Sigmoid colon (tissue), 7 donors: ENCODE results near the gene ASPSCR1. TPM values are rescaled to one million over a fixed set of nuclear protein-coding genes. Genes with fewer than 3 reads are reported as not detected.

Experiments used
- DNase-seq: peaks from one replicate; pipeline ENCODE4 v3.0.0-alpha.2; 2019
- H3K27ac ChIP-seq, 4 donors: fragments of 200-600 bp; sonication (generic); one replicate each; pipeline ENCODE4 v1.5.1; 2016 to 2019; ENCODE audit warnings: mild to moderate bottlenecking in 1 of 4
- H3K27me3 ChIP-seq, 3 donors: fragments of 200-600 bp; sonication (generic); one replicate each; pipeline ENCODE4 v1.5.1; 2019; ENCODE audit warnings: mild to moderate bottlenecking in 1 of 3
- H3K36me3 ChIP-seq, 4 donors: fragments of 200-600 bp; sonication (generic); one replicate each; pipeline ENCODE4 v1.5.1; 2016 to 2019
- H3K4me1 ChIP-seq, 4 donors: fragments of 200-600 bp; sonication (generic); one replicate each; pipeline ENCODE4 v1.5.1; 2017 to 2019
- H3K4me3 ChIP-seq, 4 donors: fragments of 200-600 bp; sonication (generic); one replicate each; pipeline ENCODE4 v1.5.1; 2017 to 2019; ENCODE audit warnings: mild to moderate bottlenecking in 2 of 4, moderate library complexity in 1 of 4
- H3K9me3 ChIP-seq, 4 donors: fragments of 200-600 bp in 3 of 4; sonication (generic) in 3 of 4; one replicate each; pipeline versions ENCODE4 v1.5.1 to v1.6.1; 2013 to 2019
- CTCF ChIP-seq, 4 experiments: fragments of 450-650 bp in 3 of 4; fragments of 200-600 bp in 1 of 4; IDR thresholded peaks; one replicate each; pipeline ENCODE4 v1.5.1; 2016 to 2019; ENCODE audit warnings: antibody characterized with exemption in 4 of 4, mild to moderate bottlenecking in 3 of 4, moderate library complexity in 2 of 4
- EP300 ChIP-seq, 4 donors: sonication (generic); formaldehyde crosslinking; IDR thresholded peaks; one replicate each; pipeline ENCODE4 v1.6.1; 2017; ENCODE audit warnings: antibody characterized with exemption in 4 of 4
- POLR2A ChIP-seq, 2 donors: fragments of 450-650 bp; IDR thresholded peaks; one replicate each; pipeline ENCODE4 v1.6.1; 2016; ENCODE audit warnings: antibody characterized with exemption in 2 of 2, mild to moderate bottlenecking in 2 of 2, moderate library complexity in 2 of 2
- POLR2AphosphoS5 ChIP-seq, 4 donors: sonication (generic); formaldehyde crosslinking; IDR thresholded peaks; one replicate each; pipeline ENCODE4 v1.6.1; 2017; ENCODE audit warnings: antibody characterized with exemption in 4 of 4
- WGBS, 2 donors: extraction: QIAGEN DNeasy Blood & Tissue Kit; methylation state at CpG; one replicate each; pipeline ENCODE4 v1.1.7; 2013; 5-methylcytosine and 5-hydroxymethylcytosine counted together
- intact Hi-C: fragments of 100-400 bp; cut with DNase I; formaldehyde crosslinking; loops from one replicate; pipeline ENCODE4 v1.15.1; 2023
- polyA plus RNA-seq, 3 donors: library from polyadenylated mRNA; stranded (reverse); fragments of 200-250 nt; gene quantifications; one replicate each; pipeline ENCODE4 v1.2.3, GENCODE V29; 2013
- total RNA-seq, 4 donors: library from RNA; depleted of rRNA; stranded (reverse); fragments of >200 nt; gene quantifications; one replicate each; pipeline ENCODE4 v1.1.0, GENCODE V29; 2016
- donor health status: healthy with polysubstance abuse.
- donor health status: Bipolar disorder and iron deficiency.
- donor health status: healthy.

Gene ASPSCR1
- total and polyA plus RNA-seq, 7 donors, result 9.3 to 35.9 (median 23.4) TPM

DNA sequence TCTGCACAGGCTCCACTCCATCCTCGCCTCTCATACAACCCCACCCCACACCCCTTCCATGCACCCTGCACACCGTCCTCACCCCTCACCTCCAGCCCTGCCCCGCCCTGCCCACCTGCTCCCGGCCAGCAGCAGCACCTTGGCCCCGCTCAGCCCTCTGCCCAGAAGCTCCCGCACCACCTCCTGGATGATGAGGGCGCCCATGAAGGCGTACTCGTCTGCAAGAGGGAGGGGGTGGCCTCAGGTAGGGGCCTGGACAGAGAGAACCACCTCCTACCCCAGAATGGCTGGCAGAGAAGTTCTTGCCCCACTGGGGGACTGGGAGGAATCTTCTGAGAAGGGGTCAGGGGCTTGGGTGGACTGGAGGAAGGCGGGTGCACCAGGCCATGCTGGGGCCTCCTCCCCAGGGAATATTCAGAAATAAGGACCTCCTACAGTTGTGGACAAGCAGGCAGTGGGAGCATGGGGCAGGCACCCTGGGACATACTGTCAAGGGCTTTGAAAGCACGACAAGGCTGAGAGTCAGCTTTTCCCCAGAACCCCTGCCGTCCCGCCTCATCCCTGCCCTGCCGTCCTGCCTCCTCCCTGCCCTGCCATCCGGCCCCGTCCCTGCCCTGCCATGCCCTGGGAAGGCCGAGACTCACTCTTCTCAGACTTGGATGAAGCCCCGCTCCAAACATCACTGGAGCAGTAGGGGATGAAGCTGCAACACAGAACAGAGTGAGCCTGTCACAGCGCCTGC lies 19.6 kb upstream of the ASPSCR1 start:
- no peaks in the 10 kb centered on the region for H3K9me3 ChIP-seq
- H3K27ac ChIP-seq, result no peak overlapping the region
- peaks cover 38 to 85% (median 56%) of the 10 kb centered on the region in 3 donors for H3K27me3 ChIP-seq
- WGBS, 2 donors, result 56 to 83% methylated on average over 19 of the region's 19 CpGs
- TF ChIP-seq POLR2A (IDR thresholded peaks at IDR 0.05) (no peak), CTCF (IDR thresholded peaks at IDR 0.05) (no peak), EP300 (IDR thresholded peaks at IDR 0.05) (no peak), POLR2AphosphoS5 (IDR thresholded peaks at IDR 0.05) (no peak)
- no peak overlapping the region for H3K4me3 ChIP-seq
- no peak for DNase-seq
- intact Hi-C loops, result loop anchor here (2.0 kb wide), 1 partner anchor 197 kb away; no protein-coding TSS in a partner anchor
- H3K36me3 ChIP-seq, result no peaks in the 10 kb centered on the region
- H3K4me1 ChIP-seq, result peaks cover 0 to 28% (median 23%) of the 10 kb centered on the region in 4 donors

DNA sequence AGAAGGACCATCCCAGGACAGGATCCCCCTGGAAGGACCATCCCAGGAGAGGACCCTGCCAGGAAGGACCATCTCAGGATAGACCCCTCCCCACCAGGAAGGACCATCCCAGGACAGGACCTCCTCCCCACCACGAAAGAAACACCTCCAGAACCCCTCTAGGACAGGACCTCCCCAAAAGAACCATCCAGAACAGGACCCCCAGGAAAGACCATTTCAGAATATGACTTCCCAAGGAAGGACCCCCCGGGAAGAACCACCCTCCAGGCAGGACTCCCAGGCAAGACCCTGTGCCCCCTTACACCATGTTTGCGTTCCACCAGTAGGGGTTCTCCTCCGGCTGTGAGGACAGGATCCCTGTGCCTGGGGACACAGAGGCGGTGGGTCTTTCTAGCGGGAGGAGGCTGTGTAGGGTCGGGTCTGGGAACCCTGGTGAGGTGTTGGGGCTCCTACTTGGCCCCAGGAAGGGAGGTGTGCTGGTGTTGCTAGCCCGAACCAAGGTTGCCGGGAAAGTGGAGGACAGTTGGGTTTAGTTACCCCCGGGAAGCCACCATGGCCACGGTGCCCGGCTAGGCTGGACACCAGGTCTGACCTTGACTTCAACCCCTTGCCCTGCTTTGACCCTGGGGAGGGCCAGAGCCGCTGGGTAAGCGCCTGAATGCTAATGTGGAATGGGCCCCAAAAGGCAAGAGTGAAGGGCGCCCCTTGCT lies 18.6 kb upstream of the ASPSCR1 start:
- Histone ChIP-seq H3K4me1 (peaks cover 0 to 28% (median 23%) of the 10 kb centered on the region in 4 donors), H3K27ac (no peak overlapping the region), H3K9me3 (no peaks in the 10 kb centered on the region), H3K36me3 (no peaks in the 10 kb centered on the region), H3K27me3 (peaks cover 38 to 87% (median 63%) of the 10 kb centered on the region in 3 donors), H3K4me3 (peak overlapping the region in 1 of 4 donors; percentile 50)
- TF ChIP-seq CTCF (IDR thresholded peaks at IDR 0.05), result no peak
- no peak for TF ChIP-seq POLR2AphosphoS5 (IDR thresholded peaks at IDR 0.05)
- TF ChIP-seq POLR2A (IDR thresholded peaks at IDR 0.05), result no peak
- no peak for TF ChIP-seq EP300 (IDR thresholded peaks at IDR 0.05)
- 49 to 67% methylated on average over 15 of the region's 15 CpGs for WGBS, 2 donors
- DNase-seq, result no peak
- intact Hi-C loops, result loop anchor here (1.0 to 2.0 kb wide), 2 partner anchors 63 to 196 kb away; no protein-coding TSS in a partner anchor

- DNase-seq, result peak; percentile 84
- Histone ChIP-seq H3K4me3 (peak overlapping the region in 3 of 4 donors; percentile 22 to 50 (median 44)), H3K27me3 (peaks cover 38 to 83% (median 63%) of the 10 kb centered on the region in 3 donors), H3K36me3 (no peaks in the 10 kb centered on the region), H3K4me1 (peaks cover 0 to 28% (median 23%) of the 10 kb centered on the region in 4 donors), H3K27ac (no peak overlapping the region), H3K9me3 (no peaks in the 10 kb centered on the region)
- WGBS, 2 donors, result 1% methylated on average over 112 of the region's 112 CpGs
- TF ChIP-seq POLR2AphosphoS5 (IDR thresholded peaks at IDR 0.05) (no peak), CTCF (IDR thresholded peaks at IDR 0.05) (peak in 1 of 4 experiments; percentile 78)
- intact Hi-C loops, result loop anchor here (1.0 to 2.0 kb wide), 2 partner anchors 62 to 195 kb away; no protein-coding TSS in a partner anchor
These were observed 17.9 kb upstream of the ASPSCR1 start for GRCh38 chr17:81959362-81960129.

GRCh38 chr17:81960130-81960958 lies 17.1 kb upstream of the ASPSCR1 start:
- Histone ChIP-seq H3K27ac (no peak overlapping the region), H3K9me3 (no peaks in the 10 kb centered on the region), H3K4me3 (peak overlapping the region in 3 of 4 donors; percentile 22 to 50 (median 44)), H3K27me3 (peaks cover 38 to 82% (median 63%) of the 10 kb centered on the region in 3 donors), H3K4me1 (peaks cover 0 to 28% (median 23%) of the 10 kb centered on the region in 4 donors), H3K36me3 (no peaks in the 10 kb centered on the region)
- 2 to 4% methylated on average over 98 of the region's 98 CpGs for WGBS, 2 donors
- intact Hi-C loops, result no loop called here
- DNase-seq, result peak; percentile 51
- no peak for TF ChIP-seq CTCF (IDR thresholded peaks at IDR 0.05)
- no peak for TF ChIP-seq POLR2A (IDR thresholded peaks at IDR 0.05)
- no peak for TF ChIP-seq EP300 (IDR thresholded peaks at IDR 0.05)
- no peak for TF ChIP-seq POLR2AphosphoS5 (IDR thresholded peaks at IDR 0.05)
